SK-N-MC (cell line): ENCODE measurements around the gene FAM25G.
"Not testable (repeated sequence)": the region's sequence is repeated elsewhere in the genome, so short reads cannot be mapped to it uniquely, and the experiment has no call there.

Experiments used
- EZH2 ChIP-seq: fragments of 200-600 bp; sonication (generic); IDR thresholded peaks from one replicate; pipeline ENCODE4 v1.6.1; 2017; ENCODE audit warnings: antibody characterized with exemption
- POLR2AphosphoS5 ChIP-seq: IDR thresholded peaks from 2 replicates; pipeline ENCODE4 v1.6.1; 2012; ENCODE audit warnings: mild to moderate bottlenecking, low read depth, low read length, borderline replicate concordance

- not testable (repeated sequence) for TF ChIP-seq EZH2, POLR2AphosphoS5
Observed at GRCh38 chr10:47477078-47477477, 14.4 kb downstream of the FAM25G start.
